ENCODE data around the gene DNER.
"Not testable (repeated sequence)": the region's sequence is repeated elsewhere in the genome, so short reads cannot be mapped to it uniquely, and the experiment has no call there.

The DNER gene

GRCh38 chr2:229519655-229520430 lies 194.5 kb downstream of the DNER start:
- peak; percentile 22 for DNase-seq (ENCODE audit: extremely low read depth, insufficient read length)
- Histone ChIP-seq H3K27me3 (replicated peaks; ENCODE audit: control insufficient read depth, insufficient read depth, low read length) (no peaks in the 10 kb centered on the region), H3K36me3 (ENCODE audit: control insufficient read depth, insufficient read depth, low read length) (no peaks in the 10 kb centered on the region), H3K4me3 (replicated peaks; ENCODE audit: low read depth, low read length) (no peak overlapping the region)
- no peak for TF ChIP-seq CTCF (IDR thresholded peaks at IDR 0.05; ENCODE audit: insufficient read depth, low read length, poor library complexity, severe bottlenecking)

- no peaks in the 10 kb centered on the region for H3K27me3 ChIP-seq (replicated peaks; ENCODE audit: control insufficient read depth, insufficient read depth, low read length)
- H3K36me3 ChIP-seq (ENCODE audit: control insufficient read depth, insufficient read depth, low read length), result no peaks in the 10 kb centered on the region
- no peak for DNase-seq (ENCODE audit: extremely low read depth, insufficient read length)
- no peak for TF ChIP-seq CTCF (IDR thresholded peaks at IDR 0.05; ENCODE audit: insufficient read depth, low read length, poor library complexity, severe bottlenecking)
- H3K4me3 ChIP-seq (replicated peaks; ENCODE audit: low read depth, low read length), result no peak overlapping the region
Measured at GRCh38 chr2:229514273-229514895, 200.0 kb downstream of the DNER start.

GRCh38 chr2:229511524-229511923 lies 202.8 kb downstream of the DNER start:
- no peak for DNase-seq (ENCODE audit: extremely low read depth, insufficient read length)
- H3K36me3 ChIP-seq (ENCODE audit: control insufficient read depth, insufficient read depth, low read length), result no peaks in the 10 kb centered on the region
- no peak overlapping the region for H3K4me3 ChIP-seq (replicated peaks; ENCODE audit: low read depth, low read length)
- no peaks in the 10 kb centered on the region for H3K27me3 ChIP-seq (replicated peaks; ENCODE audit: control insufficient read depth, insufficient read depth, low read length)
- TF ChIP-seq CTCF (IDR thresholded peaks at IDR 0.05; ENCODE audit: insufficient read depth, low read length, poor library complexity, severe bottlenecking), result no peak

GRCh38 chr2:229506699-229507098 lies 207.7 kb downstream of the DNER start:
- not testable (repeated sequence) for H3K4me3 ChIP-seq (replicated peaks; ENCODE audit: low read depth, low read length); H3K36me3 ChIP-seq (ENCODE audit: control insufficient read depth, insufficient read depth, low read length); DNase-seq (ENCODE audit: extremely low read depth, insufficient read length); H3K27me3 ChIP-seq (replicated peaks; ENCODE audit: control insufficient read depth, insufficient read depth, low read length)

GRCh38 chr2:229501051-229501794 lies 213.1 kb downstream of the DNER start:
- no peak for DNase-seq (ENCODE audit: extremely low read depth, insufficient read length)
- Histone ChIP-seq H3K27me3 (replicated peaks; ENCODE audit: control insufficient read depth, insufficient read depth, low read length) (no peaks in the 10 kb centered on the region), H3K36me3 (ENCODE audit: control insufficient read depth, insufficient read depth, low read length) (no peaks in the 10 kb centered on the region), H3K4me3 (replicated peaks; ENCODE audit: low read depth, low read length) (no peak overlapping the region)
- TF ChIP-seq CTCF (IDR thresholded peaks at IDR 0.05; ENCODE audit: insufficient read depth, low read length, poor library complexity, severe bottlenecking), result no peak

- no peak for TF ChIP-seq CTCF (IDR thresholded peaks at IDR 0.05; ENCODE audit: insufficient read depth, low read length, poor library complexity, severe bottlenecking)
- no peak overlapping the region for H3K4me3 ChIP-seq (replicated peaks; ENCODE audit: low read depth, low read length)
- no peak for DNase-seq (ENCODE audit: extremely low read depth, insufficient read length)
- H3K36me3 ChIP-seq (ENCODE audit: control insufficient read depth, insufficient read depth, low read length), result no peaks in the 10 kb centered on the region
- H3K27me3 ChIP-seq (replicated peaks; ENCODE audit: control insufficient read depth, insufficient read depth, low read length), result no peaks in the 10 kb centered on the region; the same call in none of the 2 replicates
Measured at GRCh38 chr2:229492034-229492433, 222.3 kb downstream of the DNER start.

Data from GM06990 (cell line).